ENCODE data around the gene RGL3.
A peak's percentile ranks its signal among the peaks of the same experiment; 100 is the strongest.
"Not testable (repeated sequence)": the region's sequence is repeated elsewhere in the genome, so short reads cannot be mapped to it uniquely, and the experiment has no call there.

The RGL3 gene

GRCh38 chr19:11421371-11422098, 2.4 kb upstream of the RGL3 start:
- Histone ChIP-seq H3K27ac (ENCODE audit: low read depth in 2 of 2, low read length in 2 of 2) (peak overlapping the region in 1 of 2 donors; percentile 32), H3K4me1 (ENCODE audit: control insufficient read depth in 2 of 2, insufficient read depth in 2 of 2, low read length in 2 of 2) (peaks cover 3 to 15% of the 10 kb centered on the region in 2 donors), H3K9me3 (ENCODE audit: control insufficient read depth in 2 of 2, low read length in 2 of 2) (no peaks in the 10 kb centered on the region), H3K36me3 (ENCODE audit: control insufficient read depth in 2 of 2, insufficient read depth in 2 of 2, low read length in 2 of 2) (no peaks in the 10 kb centered on the region), H3K27me3 (ENCODE audit: control insufficient read depth in 2 of 2, insufficient read depth in 2 of 2, low read length in 2 of 2) (peaks cover 27 to 37% of the 10 kb centered on the region in 2 donors), H3K4me3 (ENCODE audit: low read length in 2 of 2) (peak overlapping the region; percentile 43 to 50), H3K9ac (ENCODE audit: low read depth in 1 of 2, low read length in 2 of 2) (no peak overlapping the region)

GRCh38 chr19:11420429-11421370, 1.6 kb upstream of the RGL3 start:
- Histone ChIP-seq H3K9ac (ENCODE audit: low read depth in 1 of 2, low read length in 2 of 2) (peak overlapping the region in 1 of 2 donors; percentile 24), H3K4me3 (ENCODE audit: low read length in 2 of 2) (peak overlapping the region; percentile 43 to 50), H3K4me1 (ENCODE audit: control insufficient read depth in 2 of 2, insufficient read depth in 2 of 2, low read length in 2 of 2) (peaks cover 3 to 15% of the 10 kb centered on the region in 2 donors), H3K27ac (ENCODE audit: low read depth in 2 of 2, low read length in 2 of 2) (peak overlapping the region in 1 of 2 donors; percentile 32), H3K27me3 (ENCODE audit: control insufficient read depth in 2 of 2, insufficient read depth in 2 of 2, low read length in 2 of 2) (peaks cover 27 to 37% of the 10 kb centered on the region in 2 donors), H3K36me3 (ENCODE audit: control insufficient read depth in 2 of 2, insufficient read depth in 2 of 2, low read length in 2 of 2) (no peaks in the 10 kb centered on the region), H3K9me3 (ENCODE audit: control insufficient read depth in 2 of 2, low read length in 2 of 2) (no peaks in the 10 kb centered on the region)

- H3K4me1 ChIP-seq (ENCODE audit: control insufficient read depth in 2 of 2, insufficient read depth in 2 of 2, low read length in 2 of 2), result peaks cover 3 to 15% of the 10 kb centered on the region in 2 donors
- H3K36me3 ChIP-seq (ENCODE audit: control insufficient read depth in 2 of 2, insufficient read depth in 2 of 2, low read length in 2 of 2), result no peaks in the 10 kb centered on the region
- H3K9ac ChIP-seq (ENCODE audit: low read depth in 1 of 2, low read length in 2 of 2), result no peak overlapping the region
- no peaks in the 10 kb centered on the region for H3K9me3 ChIP-seq (ENCODE audit: control insufficient read depth in 2 of 2, low read length in 2 of 2)
- no peak overlapping the region for H3K27ac ChIP-seq (ENCODE audit: low read depth in 2 of 2, low read length in 2 of 2)
- H3K27me3 ChIP-seq (ENCODE audit: control insufficient read depth in 2 of 2, insufficient read depth in 2 of 2, low read length in 2 of 2), result peaks cover 18 to 29% of the 10 kb centered on the region in 2 donors
- peak overlapping the region in 1 of 2 donors; percentile 67 for H3K4me3 ChIP-seq (ENCODE audit: low read length in 2 of 2)
Measured at GRCh38 chr19:11418094-11418548, 993 bp downstream of the RGL3 start.

- Histone ChIP-seq H3K9ac (ENCODE audit: low read depth in 1 of 2, low read length in 2 of 2) (no peak overlapping the region), H3K36me3 (ENCODE audit: control insufficient read depth in 2 of 2, insufficient read depth in 2 of 2, low read length in 2 of 2) (no peaks in the 10 kb centered on the region), H3K4me3 (ENCODE audit: low read length in 2 of 2) (no peak overlapping the region), H3K4me1 (ENCODE audit: control insufficient read depth in 2 of 2, insufficient read depth in 2 of 2, low read length in 2 of 2) (peaks cover 3 to 12% of the 10 kb centered on the region in 2 donors), H3K27ac (ENCODE audit: low read depth in 2 of 2, low read length in 2 of 2) (no peak overlapping the region), H3K9me3 (ENCODE audit: control insufficient read depth in 2 of 2, low read length in 2 of 2) (no peaks in the 10 kb centered on the region), H3K27me3 (ENCODE audit: control insufficient read depth in 2 of 2, insufficient read depth in 2 of 2, low read length in 2 of 2) (peaks cover 14 to 21% of the 10 kb centered on the region in 2 donors)
Measured at GRCh38 chr19:11416346-11417052, 2.6 kb downstream of the RGL3 start.

- H3K27me3 ChIP-seq (ENCODE audit: control insufficient read depth in 2 of 2, insufficient read depth in 2 of 2, low read length in 2 of 2), result peaks cover 3 to 4% of the 10 kb centered on the region in 2 donors
- H3K27ac ChIP-seq (ENCODE audit: low read depth in 2 of 2, low read length in 2 of 2), result no peak overlapping the region
- H3K4me1 ChIP-seq (ENCODE audit: control insufficient read depth in 2 of 2, insufficient read depth in 2 of 2, low read length in 2 of 2), result peaks cover 0 to 4% of the 10 kb centered on the region in 2 donors
- no peaks in the 10 kb centered on the region for H3K36me3 ChIP-seq (ENCODE audit: control insufficient read depth in 2 of 2, insufficient read depth in 2 of 2, low read length in 2 of 2)
- no peak overlapping the region for H3K4me3 ChIP-seq (ENCODE audit: low read length in 2 of 2)
- H3K9me3 ChIP-seq (ENCODE audit: control insufficient read depth in 2 of 2, low read length in 2 of 2), result no peaks in the 10 kb centered on the region
- no peak overlapping the region for H3K9ac ChIP-seq (ENCODE audit: low read depth in 1 of 2, low read length in 2 of 2)
Measured at GRCh38 chr19:11414544-11414943, 4.6 kb downstream of the RGL3 start.

- Histone ChIP-seq H3K9me3 (ENCODE audit: control insufficient read depth in 2 of 2, low read length in 2 of 2) (no peaks in the 10 kb centered on the region), H3K27me3 (ENCODE audit: control insufficient read depth in 2 of 2, insufficient read depth in 2 of 2, low read length in 2 of 2) (no peaks in the 10 kb centered on the region), H3K4me3 (ENCODE audit: low read length in 2 of 2) (no peak overlapping the region), H3K36me3 (ENCODE audit: control insufficient read depth in 2 of 2, insufficient read depth in 2 of 2, low read length in 2 of 2) (no peaks in the 10 kb centered on the region), H3K4me1 (ENCODE audit: control insufficient read depth in 2 of 2, insufficient read depth in 2 of 2, low read length in 2 of 2) (no peaks in the 10 kb centered on the region), H3K27ac (ENCODE audit: low read depth in 2 of 2, low read length in 2 of 2) (no peak overlapping the region), H3K9ac (ENCODE audit: low read depth in 1 of 2, low read length in 2 of 2) (no peak overlapping the region)
Measured at GRCh38 chr19:11410682-11411081, 8.4 kb downstream of the RGL3 start.

- no peaks in the 10 kb centered on the region for H3K36me3 ChIP-seq (ENCODE audit: control insufficient read depth in 2 of 2, insufficient read depth in 2 of 2, low read length in 2 of 2)
Measured at GRCh38 chr19:11408591-11408990, 10.5 kb downstream of the RGL3 start.

GRCh38 chr19:11406703-11407236, 12.3 kb downstream of the RGL3 start:
- not testable (repeated sequence) for H3K9ac ChIP-seq (ENCODE audit: low read depth in 1 of 2, low read length in 2 of 2); H3K9me3 ChIP-seq (ENCODE audit: control insufficient read depth in 2 of 2, low read length in 2 of 2); H3K27me3 ChIP-seq (ENCODE audit: control insufficient read depth in 2 of 2, insufficient read depth in 2 of 2, low read length in 2 of 2); H3K4me3 ChIP-seq (ENCODE audit: low read length in 2 of 2); H3K27ac ChIP-seq (ENCODE audit: low read depth in 2 of 2, low read length in 2 of 2); H3K36me3 ChIP-seq (ENCODE audit: control insufficient read depth in 2 of 2, insufficient read depth in 2 of 2, low read length in 2 of 2); H3K4me1 ChIP-seq (ENCODE audit: control insufficient read depth in 2 of 2, insufficient read depth in 2 of 2, low read length in 2 of 2)

More at GRCh38 chr19:11408591-11408990, 10.5 kb downstream of the RGL3 start:
- H3K4me1 ChIP-seq (ENCODE audit: control insufficient read depth in 2 of 2, insufficient read depth in 2 of 2, low read length in 2 of 2), result no peaks in the 10 kb centered on the region
- no peak overlapping the region for H3K27ac ChIP-seq (ENCODE audit: low read depth in 2 of 2, low read length in 2 of 2)
- H3K9me3 ChIP-seq (ENCODE audit: control insufficient read depth in 2 of 2, low read length in 2 of 2), result no peaks in the 10 kb centered on the region
- H3K27me3 ChIP-seq (ENCODE audit: control insufficient read depth in 2 of 2, insufficient read depth in 2 of 2, low read length in 2 of 2), result no peaks in the 10 kb centered on the region
- no peak overlapping the region for H3K4me3 ChIP-seq (ENCODE audit: low read length in 2 of 2)
- H3K9ac ChIP-seq (ENCODE audit: low read depth in 1 of 2, low read length in 2 of 2), result no peak overlapping the region

- Histone ChIP-seq H3K9me3 (ENCODE audit: control insufficient read depth in 2 of 2, low read length in 2 of 2) (no peaks in the 10 kb centered on the region), H3K36me3 (ENCODE audit: control insufficient read depth in 2 of 2, insufficient read depth in 2 of 2, low read length in 2 of 2) (no peaks in the 10 kb centered on the region), H3K27ac (ENCODE audit: low read depth in 2 of 2, low read length in 2 of 2) (no peak overlapping the region), H3K4me3 (ENCODE audit: low read length in 2 of 2) (no peak overlapping the region), H3K27me3 (ENCODE audit: control insufficient read depth in 2 of 2, insufficient read depth in 2 of 2, low read length in 2 of 2) (no peaks in the 10 kb centered on the region), H3K9ac (ENCODE audit: low read depth in 1 of 2, low read length in 2 of 2) (no peak overlapping the region), H3K4me1 (ENCODE audit: control insufficient read depth in 2 of 2, insufficient read depth in 2 of 2, low read length in 2 of 2) (no peaks in the 10 kb centered on the region)
Measured at GRCh38 chr19:11405846-11406643, 13.1 kb downstream of the RGL3 start.

All from mucosa of rectum (tissue), 2 donors.